Measurements from ENCODE around the gene ADAM12. TPM values are rescaled to one million over a fixed set of nuclear protein-coding genes. Genes with fewer than 3 reads are reported as not detected.

ADAM12 gene
- total RNA-seq, 1 experiment from 2014 or later = not detected

DNA sequence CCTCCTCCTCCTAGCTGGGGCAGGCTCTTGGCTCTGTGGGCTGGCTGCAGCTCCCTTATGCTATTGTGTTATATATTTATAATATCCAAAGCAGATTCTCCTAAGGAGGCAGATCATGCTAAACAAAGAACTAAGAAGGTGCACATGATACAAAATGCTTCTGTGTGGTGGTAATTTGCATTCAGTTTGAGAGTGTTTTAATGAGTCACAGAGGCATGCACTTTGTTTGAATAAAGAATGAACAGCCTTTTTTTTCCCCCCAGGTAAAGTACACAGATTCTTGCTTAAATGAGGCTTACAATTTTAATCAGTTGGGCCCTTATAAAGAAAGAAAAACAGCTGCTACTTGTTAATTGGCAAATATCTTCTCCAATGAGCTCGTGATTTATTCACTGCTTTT is 396.9 kb downstream of the ADAM12 start:
- Histone ChIP-seq H3K9me2 (replicated peaks; ENCODE audit: insufficient read depth, low read length) (no peaks in the 10 kb centered on the region), H4K20me1 (ENCODE audit: insufficient read depth, low read depth, low read length) (no peaks in the 10 kb centered on the region), H3K79me2 (ENCODE audit: low read length) (no peaks in the 10 kb centered on the region), H3K9me3 (ENCODE audit: low read length) (no peaks in the 10 kb centered on the region), H3K36me3 (ENCODE audit: insufficient read depth, low read length) (no peaks in the 10 kb centered on the region), H3K4me2 (ENCODE audit: low read depth, low read length, poor library complexity, severe bottlenecking) (no peak overlapping the region), H3K9ac (ENCODE audit: low read length) (no peak overlapping the region), H2AFZ (ENCODE audit: low read length) (no peak overlapping the region), H3K4me3 (ENCODE audit: low read length) (no peak overlapping the region), H3K27ac (ENCODE audit: low read length) (no peak overlapping the region), H3K4me1 (ENCODE audit: low read length) (no peaks in the 10 kb centered on the region), H3K27me3 (ENCODE audit: low read length) (no peaks in the 10 kb centered on the region)
- DNase-seq = no peak

DNA sequence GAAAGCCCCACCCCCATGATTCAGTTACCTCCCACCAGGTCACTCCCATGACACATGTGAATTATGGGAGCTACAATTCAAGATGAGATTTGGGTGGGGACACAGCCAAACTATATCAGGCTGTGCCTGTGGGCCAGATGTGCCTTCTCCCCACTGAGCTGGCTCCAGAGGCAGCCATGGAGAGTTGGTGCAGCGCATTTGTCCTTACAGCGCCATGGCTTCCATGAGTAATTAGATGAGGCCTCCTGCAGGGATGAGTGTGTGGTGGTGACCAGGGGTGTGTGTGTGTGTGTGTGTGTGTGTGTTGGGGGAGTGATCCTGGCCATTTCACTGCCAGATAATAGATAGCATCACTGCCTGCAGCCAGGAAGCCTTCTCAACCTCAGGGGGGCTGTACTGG is 397.3 kb downstream of the ADAM12 start:
- no peak overlapping the region for H3K4me3 ChIP-seq (ENCODE audit: low read length)
- no peaks in the 10 kb centered on the region for H3K4me1 ChIP-seq (ENCODE audit: low read length)
- no peaks in the 10 kb centered on the region for H3K9me2 ChIP-seq (replicated peaks; ENCODE audit: insufficient read depth, low read length)
- no peak overlapping the region for H3K9ac ChIP-seq (ENCODE audit: low read length)
- no peak overlapping the region for H2AFZ ChIP-seq (ENCODE audit: low read length)
- H3K79me2 ChIP-seq (ENCODE audit: low read length) = no peaks in the 10 kb centered on the region
- DNase-seq = no peak
- H4K20me1 ChIP-seq (ENCODE audit: insufficient read depth, low read depth, low read length) = no peaks in the 10 kb centered on the region
- no peak overlapping the region for H3K27ac ChIP-seq (ENCODE audit: low read length)
- no peak overlapping the region for H3K4me2 ChIP-seq (ENCODE audit: low read depth, low read length, poor library complexity, severe bottlenecking)
- H3K36me3 ChIP-seq (ENCODE audit: insufficient read depth, low read length) = no peaks in the 10 kb centered on the region
- no peaks in the 10 kb centered on the region for H3K9me3 ChIP-seq (ENCODE audit: low read length)
- no peaks in the 10 kb centered on the region for H3K27me3 ChIP-seq (ENCODE audit: low read length)

DNA sequence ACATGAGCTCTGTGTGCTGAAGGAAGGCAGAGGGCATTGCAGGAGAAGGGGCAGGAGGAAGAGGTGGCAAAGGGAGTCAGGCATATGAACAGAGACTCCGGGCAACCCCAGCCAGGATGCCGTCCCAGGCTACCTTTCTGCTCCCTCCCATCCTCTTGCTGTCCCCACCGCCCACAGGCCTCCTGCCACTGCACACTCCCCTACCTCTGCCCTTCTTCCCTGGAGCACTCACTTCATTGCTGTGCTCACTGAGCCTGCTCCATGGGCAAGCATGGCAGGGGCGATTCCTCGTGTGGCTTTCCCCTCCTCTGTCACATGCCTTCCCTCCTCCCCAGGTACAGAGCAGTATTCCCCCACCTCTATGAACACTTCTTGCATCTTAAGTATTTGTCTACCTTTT is 398.5 kb downstream of the ADAM12 start:
- Histone ChIP-seq H3K9me3 (ENCODE audit: low read length) (no peaks in the 10 kb centered on the region), H4K20me1 (ENCODE audit: insufficient read depth, low read depth, low read length) (no peaks in the 10 kb centered on the region), H3K4me2 (ENCODE audit: low read depth, low read length, poor library complexity, severe bottlenecking) (no peak overlapping the region), H3K9ac (ENCODE audit: low read length) (no peak overlapping the region), H3K36me3 (ENCODE audit: insufficient read depth, low read length) (no peaks in the 10 kb centered on the region), H3K4me1 (ENCODE audit: low read length) (no peaks in the 10 kb centered on the region), H3K27me3 (ENCODE audit: low read length) (no peaks in the 10 kb centered on the region), H3K27ac (ENCODE audit: low read length) (no peak overlapping the region), H3K9me2 (replicated peaks; ENCODE audit: insufficient read depth, low read length) (no peaks in the 10 kb centered on the region), H3K4me3 (ENCODE audit: low read length) (no peak overlapping the region), H3K79me2 (ENCODE audit: low read length) (no peaks in the 10 kb centered on the region), H2AFZ (ENCODE audit: low read length) (no peak overlapping the region)
- no peak for DNase-seq

DNA sequence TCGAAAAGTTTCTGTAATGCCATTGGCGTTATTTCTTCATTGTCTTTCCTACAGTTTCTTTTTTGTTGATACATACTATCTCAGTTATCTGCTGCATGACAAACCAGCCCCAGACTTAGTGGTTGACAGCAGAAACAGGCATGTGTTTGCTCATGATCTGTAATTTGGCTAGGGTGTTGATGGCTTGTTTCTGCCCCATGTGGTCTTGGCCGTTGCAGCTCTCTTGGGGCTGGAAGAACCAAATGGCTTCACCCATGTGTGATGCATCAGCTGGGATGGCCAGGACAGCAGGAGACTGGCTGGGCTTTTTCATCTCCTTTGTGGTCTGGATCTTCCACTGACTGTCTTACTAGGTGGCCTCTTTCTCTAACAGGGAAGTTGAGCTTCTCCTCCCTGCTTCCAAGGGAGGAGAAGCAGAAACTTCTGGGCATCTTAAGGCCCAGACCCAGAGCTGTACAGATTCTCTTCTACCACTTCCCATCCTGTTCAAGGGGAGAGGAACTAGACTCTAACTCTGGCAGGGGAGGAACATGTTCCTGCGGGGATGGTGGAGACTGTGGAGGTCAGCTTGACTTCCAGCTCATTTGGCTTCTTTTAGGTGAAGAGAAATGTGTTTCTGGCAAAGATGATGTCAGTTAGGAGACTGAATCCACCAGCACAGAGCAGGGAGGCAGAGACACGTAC is 402.6 kb downstream of the ADAM12 start:
- no peaks in the 10 kb centered on the region for H4K20me1 ChIP-seq (ENCODE audit: insufficient read depth, low read depth, low read length)
- no peaks in the 10 kb centered on the region for H3K79me2 ChIP-seq (ENCODE audit: low read length)
- no peak overlapping the region for H3K27ac ChIP-seq (ENCODE audit: low read length)
- H3K9me3 ChIP-seq (ENCODE audit: low read length) = no peaks in the 10 kb centered on the region
- H3K27me3 ChIP-seq (ENCODE audit: low read length) = no peaks in the 10 kb centered on the region
- H3K4me1 ChIP-seq (ENCODE audit: low read length) = no peaks in the 10 kb centered on the region
- no peak overlapping the region for H3K4me2 ChIP-seq (ENCODE audit: low read depth, low read length, poor library complexity, severe bottlenecking)
- H3K9ac ChIP-seq (ENCODE audit: low read length) = no peak overlapping the region
- H3K9me2 ChIP-seq (replicated peaks; ENCODE audit: insufficient read depth, low read length) = no peaks in the 10 kb centered on the region
- no peak for DNase-seq
- H3K36me3 ChIP-seq (ENCODE audit: insufficient read depth, low read length) = no peaks in the 10 kb centered on the region
- no peak overlapping the region for H2AFZ ChIP-seq (ENCODE audit: low read length)
- no peak overlapping the region for H3K4me3 ChIP-seq (ENCODE audit: low read length)

DNA sequence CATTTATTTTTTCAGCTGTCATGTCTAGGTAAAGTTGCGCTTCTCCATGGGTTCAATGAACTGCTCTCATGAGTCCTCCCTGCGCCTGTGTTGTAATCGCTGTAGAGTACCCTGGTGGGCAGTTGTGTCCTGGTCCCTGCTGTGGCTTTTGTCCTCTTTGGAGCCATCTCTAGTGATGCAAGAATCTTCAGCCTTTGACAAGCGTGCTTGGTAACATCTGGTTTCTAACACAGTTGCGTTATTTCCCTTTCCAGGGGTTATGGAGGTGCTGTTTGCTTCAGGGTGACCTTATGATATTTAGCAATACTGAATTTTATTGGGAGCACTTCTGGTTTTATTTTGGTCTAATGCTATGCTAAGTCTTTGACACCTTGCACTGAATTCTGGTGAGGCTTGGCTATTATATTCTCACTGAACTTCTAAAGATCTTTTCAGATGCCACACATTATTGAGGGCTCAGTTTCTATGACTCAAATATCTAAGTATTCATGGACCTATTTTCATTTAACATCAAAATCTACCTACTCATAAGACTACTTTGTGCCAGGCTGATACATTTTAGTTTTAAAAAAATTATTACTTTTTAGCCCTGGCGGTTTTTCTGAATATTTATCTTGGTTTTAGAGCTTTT is 403.3 kb downstream of the ADAM12 start:
- H3K4me1 ChIP-seq (ENCODE audit: low read length) = no peaks in the 10 kb centered on the region
- H2AFZ ChIP-seq (ENCODE audit: low read length) = no peak overlapping the region
- no peak overlapping the region for H3K4me2 ChIP-seq (ENCODE audit: low read depth, low read length, poor library complexity, severe bottlenecking)
- H3K9me3 ChIP-seq (ENCODE audit: low read length) = no peaks in the 10 kb centered on the region
- H3K27ac ChIP-seq (ENCODE audit: low read length) = no peak overlapping the region
- no peaks in the 10 kb centered on the region for H3K27me3 ChIP-seq (ENCODE audit: low read length)
- no peaks in the 10 kb centered on the region for H3K79me2 ChIP-seq (ENCODE audit: low read length)
- no peaks in the 10 kb centered on the region for H3K36me3 ChIP-seq (ENCODE audit: insufficient read depth, low read length)
- no peaks in the 10 kb centered on the region for H3K9me2 ChIP-seq (replicated peaks; ENCODE audit: insufficient read depth, low read length)
- no peak overlapping the region for H3K4me3 ChIP-seq (ENCODE audit: low read length)
- no peak for DNase-seq
- no peaks in the 10 kb centered on the region for H4K20me1 ChIP-seq (ENCODE audit: insufficient read depth, low read depth, low read length)
- H3K9ac ChIP-seq (ENCODE audit: low read length) = no peak overlapping the region

DNA sequence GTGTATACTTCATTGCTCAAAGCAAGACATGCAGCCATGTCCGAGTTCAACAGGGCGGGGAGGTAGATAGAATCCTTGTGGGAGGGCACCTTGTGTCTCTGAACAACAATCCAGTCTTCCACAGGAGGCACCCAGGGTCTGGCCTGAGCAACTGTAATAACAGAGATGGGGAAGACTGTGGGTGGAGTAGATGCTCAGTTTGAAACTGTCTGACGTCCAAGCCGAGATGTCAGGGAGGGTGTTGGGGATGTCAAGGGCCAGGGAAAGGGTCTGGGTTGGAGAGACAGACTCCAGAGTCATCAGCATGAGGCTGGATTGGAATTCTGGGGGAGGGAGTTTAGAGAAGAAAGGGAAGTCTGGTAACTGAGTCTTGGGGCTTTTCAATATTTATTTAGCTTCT is 403.9 kb downstream of the ADAM12 start:
- DNase-seq = no peak
- Histone ChIP-seq H3K27me3 (ENCODE audit: low read length) (no peaks in the 10 kb centered on the region), H3K9me3 (ENCODE audit: low read length) (no peaks in the 10 kb centered on the region), H3K4me3 (ENCODE audit: low read length) (no peak overlapping the region), H3K4me1 (ENCODE audit: low read length) (no peaks in the 10 kb centered on the region), H4K20me1 (ENCODE audit: insufficient read depth, low read depth, low read length) (no peaks in the 10 kb centered on the region), H2AFZ (ENCODE audit: low read length) (no peak overlapping the region), H3K27ac (ENCODE audit: low read length) (no peak overlapping the region), H3K4me2 (ENCODE audit: low read depth, low read length, poor library complexity, severe bottlenecking) (no peak overlapping the region), H3K9me2 (replicated peaks; ENCODE audit: insufficient read depth, low read length) (no peaks in the 10 kb centered on the region), H3K9ac (ENCODE audit: low read length) (no peak overlapping the region), H3K79me2 (ENCODE audit: low read length) (no peaks in the 10 kb centered on the region), H3K36me3 (ENCODE audit: insufficient read depth, low read length) (no peaks in the 10 kb centered on the region)

- Histone ChIP-seq H3K4me1 (ENCODE audit: low read length) (no peaks in the 10 kb centered on the region), H3K79me2 (ENCODE audit: low read length) (no peaks in the 10 kb centered on the region), H2AFZ (ENCODE audit: low read length) (no peak overlapping the region), H3K27ac (ENCODE audit: low read length) (no peak overlapping the region), H3K36me3 (ENCODE audit: insufficient read depth, low read length) (no peaks in the 10 kb centered on the region), H3K9me3 (ENCODE audit: low read length) (no peaks in the 10 kb centered on the region), H3K9me2 (replicated peaks; ENCODE audit: insufficient read depth, low read length) (no peaks in the 10 kb centered on the region), H4K20me1 (ENCODE audit: insufficient read depth, low read depth, low read length) (no peaks in the 10 kb centered on the region), H3K27me3 (ENCODE audit: low read length) (no peaks in the 10 kb centered on the region), H3K9ac (ENCODE audit: low read length) (no peak overlapping the region), H3K4me2 (ENCODE audit: low read depth, low read length, poor library complexity, severe bottlenecking) (no peak overlapping the region), H3K4me3 (ENCODE audit: low read length) (no peak overlapping the region)
- no peak for DNase-seq
Measured at GRCh38 chr10:125983656-125984055, 404.6 kb downstream of the ADAM12 start.

- no peak overlapping the region for H3K4me3 ChIP-seq (ENCODE audit: low read length)
- H3K9me3 ChIP-seq (ENCODE audit: low read length) = no peaks in the 10 kb centered on the region
- H3K36me3 ChIP-seq (ENCODE audit: insufficient read depth, low read length) = no peaks in the 10 kb centered on the region
- no peaks in the 10 kb centered on the region for H3K27me3 ChIP-seq (ENCODE audit: low read length)
- H3K79me2 ChIP-seq (ENCODE audit: low read length) = no peaks in the 10 kb centered on the region
- H3K9me2 ChIP-seq (replicated peaks; ENCODE audit: insufficient read depth, low read length) = no peaks in the 10 kb centered on the region
- no peak overlapping the region for H3K27ac ChIP-seq (ENCODE audit: low read length)
- no peak overlapping the region for H3K4me2 ChIP-seq (ENCODE audit: low read depth, low read length, poor library complexity, severe bottlenecking)
- H3K9ac ChIP-seq (ENCODE audit: low read length) = no peak overlapping the region
- no peaks in the 10 kb centered on the region for H3K4me1 ChIP-seq (ENCODE audit: low read length)
- no peaks in the 10 kb centered on the region for H4K20me1 ChIP-seq (ENCODE audit: insufficient read depth, low read depth, low read length)
- H2AFZ ChIP-seq (ENCODE audit: low read length) = no peak overlapping the region
- DNase-seq = no peak
Measured at GRCh38 chr10:125983161-125983560, 405.1 kb downstream of the ADAM12 start.
